GM21576 (cell line): ENCODE data around the gene GCH1.

Experiments
- ATAC-seq: cut with Tn5 transposase; IDR thresholded peaks from one replicate; pipeline ENCODE4 v1.9.1; 2021; ENCODE audit warnings: mild to moderate bottlenecking, moderate library complexity; ENCODE audit not compliant: unreplicated experiment

The GCH1 gene

GRCh38 chr14:54829486-54830224 lies 73.0 kb downstream of the GCH1 start:
- ATAC-seq: no peak

GRCh38 chr14:54828037-54828436 lies 74.6 kb downstream of the GCH1 start:
- ATAC-seq: no peak

- ATAC-seq: no peak
Observed at GRCh38 chr14:54823757-54824549, 78.7 kb downstream of the GCH1 start.

- ATAC-seq: no peak
Observed at GRCh38 chr14:54822685-54823084, 79.9 kb downstream of the GCH1 start.

GRCh38 chr14:54818201-54819133 lies 84.2 kb downstream of the GCH1 start:
- ATAC-seq: no peak

GRCh38 chr14:54817506-54817905 lies 85.1 kb downstream of the GCH1 start:
- ATAC-seq: no peak

- no peak for ATAC-seq
Observed at GRCh38 chr14:54816450-54816849, 86.2 kb downstream of the GCH1 start.

GRCh38 chr14:54815515-54815914 lies 87.1 kb downstream of the GCH1 start:
- no peak for ATAC-seq

- no peak for ATAC-seq
Observed at GRCh38 chr14:54815016-54815415, 87.6 kb downstream of the GCH1 start.

- no peak for ATAC-seq
Observed at GRCh38 chr14:54814076-54814475, 88.5 kb downstream of the GCH1 start.

- ATAC-seq: no peak
Observed at GRCh38 chr14:54813081-54813480, 89.5 kb downstream of the GCH1 start.

GRCh38 chr14:54812617-54813016 lies 90.0 kb downstream of the GCH1 start:
- no peak for ATAC-seq

GRCh38 chr14:54809767-54810166 lies 92.9 kb downstream of the GCH1 start:
- ATAC-seq: no peak

GRCh38 chr14:54808326-54809161 lies 94.1 kb downstream of the GCH1 start:
- ATAC-seq: no peak

- no peak for ATAC-seq
Observed at GRCh38 chr14:54807881-54808280, 94.7 kb downstream of the GCH1 start.

- no peak for ATAC-seq
Observed at GRCh38 chr14:54807428-54807827, 95.2 kb downstream of the GCH1 start.

- ATAC-seq: no peak
Observed at GRCh38 chr14:54806616-54807015, 96.0 kb downstream of the GCH1 start.

- peak; percentile 59 for ATAC-seq
Observed at GRCh38 chr14:54805445-54806322, 96.9 kb downstream of the GCH1 start.

GRCh38 chr14:54805070-54805444 lies 97.6 kb downstream of the GCH1 start:
- ATAC-seq: no peak
